Stimulated activated CD4-positive, alpha-beta T cell treated with anti-CD3 and anti-CD28 coated beads, Interleukin-1b, Interleukin-23, amount 100 ng/mL, for 4 hours (primary cell): ENCODE data around the gene AIFM1.

Experiments
- DNase-seq, 2 donors: peaks; one replicate each; pipeline ENCODE4 v3.0.0-alpha.2; 2020; ENCODE audit warnings: low read depth in 2 of 2

Gene AIFM1

GRCh38 chrX:130093271-130093670 is 72.4 kb downstream of the AIFM1 start:
- DNase-seq: no peak

- peak; percentile 50 to 55 for DNase-seq
Observed at GRCh38 chrX:130091980-130092522, 73.6 kb downstream of the AIFM1 start.

- no peak for DNase-seq
Observed at GRCh38 chrX:130090364-130090763, 75.3 kb downstream of the AIFM1 start.

GRCh38 chrX:130086447-130087206 is 79.0 kb downstream of the AIFM1 start:
- DNase-seq: peak in 1 of 2 donors; percentile 29

GRCh38 chrX:130085551-130086446 is 79.8 kb downstream of the AIFM1 start:
- DNase-seq: no peak

GRCh38 chrX:130084631-130085237 is 80.9 kb downstream of the AIFM1 start:
- DNase-seq: no peak

- DNase-seq: no peak
Observed at GRCh38 chrX:130083656-130084382, 81.8 kb downstream of the AIFM1 start.

- DNase-seq: no peak
Observed at GRCh38 chrX:130083107-130083490, 82.5 kb downstream of the AIFM1 start.

GRCh38 chrX:130082244-130083106 is 83.2 kb downstream of the AIFM1 start:
- DNase-seq: peak; percentile 54 to 62

GRCh38 chrX:130081421-130082045 is 84.1 kb downstream of the AIFM1 start:
- no peak for DNase-seq

- no peak for DNase-seq
Observed at GRCh38 chrX:130080791-130081367, 84.8 kb downstream of the AIFM1 start.

GRCh38 chrX:130079824-130080406 is 85.7 kb downstream of the AIFM1 start:
- DNase-seq: peak; percentile 22 to 51
